ENCODE measurements around the gene ZNF710.
A peak's percentile ranks its signal among the peaks of the same experiment; 100 is the strongest.

ZNF710 gene

DNA sequence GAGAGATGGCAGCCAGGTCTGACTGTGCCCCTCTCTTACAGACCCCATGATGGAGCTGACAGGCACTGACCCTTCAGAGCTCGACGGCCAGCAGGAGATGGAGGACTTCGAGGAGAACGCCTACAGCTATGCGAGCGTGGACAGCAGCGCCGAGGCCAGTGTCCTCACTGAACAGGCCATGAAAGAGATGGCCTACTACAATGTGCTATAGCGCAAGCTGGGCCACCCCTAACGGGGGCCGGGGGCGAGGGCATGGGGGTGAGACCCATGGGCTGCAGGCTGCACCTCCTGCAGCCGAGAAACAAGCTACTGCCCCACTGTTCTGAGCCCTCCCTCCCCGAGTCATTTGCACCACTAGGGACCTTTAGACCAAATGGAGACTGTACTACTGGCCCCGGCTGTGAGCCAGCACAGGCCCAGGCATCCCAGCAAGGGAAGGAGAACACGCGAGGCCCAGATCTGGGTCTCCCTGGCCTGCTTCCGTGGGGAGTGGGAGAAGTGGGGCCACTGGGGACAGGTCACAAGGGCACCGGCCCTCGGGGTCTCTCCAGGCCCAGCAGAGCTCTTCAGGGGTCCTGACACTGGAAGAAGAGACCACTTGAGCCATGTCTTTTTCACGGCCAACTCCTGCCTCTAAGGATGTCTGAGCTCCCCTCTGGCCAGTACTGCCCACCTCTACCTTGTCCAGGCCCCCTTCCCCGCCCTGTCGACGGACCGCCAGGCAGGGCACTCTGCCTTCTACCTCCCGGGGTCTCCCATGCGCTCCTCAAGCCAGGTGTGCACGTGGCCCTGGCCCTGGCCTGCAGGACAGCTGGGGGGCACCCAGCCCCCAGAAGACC, 78.7 kb downstream of the ZNF710 start:
- no peak for DNase-seq (ENCODE audit: low read depth)

DNA sequence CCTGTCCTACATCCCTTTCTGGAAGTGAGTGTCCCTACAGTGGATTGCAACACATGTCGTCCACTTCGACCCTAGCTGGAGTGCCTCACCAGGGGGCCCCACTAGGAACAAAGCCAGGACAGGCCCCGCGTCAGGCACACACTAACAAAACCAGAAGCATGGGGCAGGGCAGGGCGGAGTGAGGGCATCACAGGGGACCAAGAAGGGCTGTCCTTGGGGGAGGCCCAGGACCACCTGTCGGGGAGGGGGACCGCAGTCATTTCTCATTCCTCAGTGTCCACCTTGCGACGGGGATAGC, 79.3 kb downstream of the ZNF710 start:
- no peak for DNase-seq (ENCODE audit: low read depth)

DNA sequence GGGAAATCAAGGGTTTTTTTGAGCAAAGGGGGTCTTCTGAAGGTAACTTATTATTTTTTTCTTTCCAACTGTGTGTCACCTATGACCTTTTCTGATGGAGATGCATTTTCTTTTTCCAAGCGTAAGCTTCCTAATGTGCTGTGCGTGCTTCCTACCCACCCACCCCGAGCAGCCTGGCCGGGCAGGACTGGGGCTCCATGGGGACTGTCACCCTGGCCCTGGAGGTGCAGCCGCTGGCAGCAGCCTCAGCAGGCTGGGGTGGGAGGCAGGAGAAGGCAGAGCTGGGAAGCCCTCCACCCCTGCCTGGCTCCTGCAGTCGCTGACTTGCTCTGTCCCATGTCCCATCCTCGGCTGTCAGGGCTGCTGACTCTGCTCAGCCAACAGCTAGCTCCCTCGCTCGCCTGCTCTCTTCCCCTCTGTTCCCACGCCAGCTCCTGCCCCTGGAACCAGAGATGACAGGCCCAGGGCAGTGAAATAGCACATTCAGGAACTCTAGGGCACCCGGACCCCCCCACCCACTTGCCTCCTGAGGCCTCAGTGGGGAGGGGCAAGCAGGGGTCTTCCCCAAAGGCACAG, 79.8 kb downstream of the ZNF710 start:
- no peak for DNase-seq (ENCODE audit: low read depth)

DNA sequence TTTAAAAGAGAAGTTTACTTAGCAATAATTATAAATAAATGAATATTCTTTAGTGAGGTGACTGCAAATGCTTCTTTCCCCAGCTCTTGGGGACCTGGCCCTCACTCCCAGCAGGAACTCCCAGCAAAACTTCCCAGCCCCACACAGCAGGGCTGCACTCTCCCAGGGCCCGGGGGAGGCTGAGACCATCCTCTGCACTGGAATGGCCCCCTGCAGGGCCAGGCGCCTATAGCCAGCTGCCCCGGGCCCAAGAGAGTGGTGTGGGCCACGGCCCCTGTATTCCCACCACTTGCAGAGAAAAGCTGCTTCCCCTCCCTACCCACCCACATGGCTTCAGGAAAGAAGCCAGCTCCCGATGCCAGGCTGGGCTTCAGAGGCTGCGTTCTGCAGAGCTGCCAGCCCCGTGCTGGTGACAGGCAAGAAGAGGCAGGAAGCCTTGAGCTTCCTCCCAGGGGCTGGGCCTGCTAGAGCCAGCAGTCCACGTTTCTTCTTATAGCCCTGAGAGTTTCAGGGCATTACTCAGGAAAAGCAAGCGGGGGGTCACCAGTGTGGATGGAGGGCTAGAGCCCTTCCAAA, 81.1 kb downstream of the ZNF710 start:
- DNase-seq (ENCODE audit: low read depth): no peak

DNA sequence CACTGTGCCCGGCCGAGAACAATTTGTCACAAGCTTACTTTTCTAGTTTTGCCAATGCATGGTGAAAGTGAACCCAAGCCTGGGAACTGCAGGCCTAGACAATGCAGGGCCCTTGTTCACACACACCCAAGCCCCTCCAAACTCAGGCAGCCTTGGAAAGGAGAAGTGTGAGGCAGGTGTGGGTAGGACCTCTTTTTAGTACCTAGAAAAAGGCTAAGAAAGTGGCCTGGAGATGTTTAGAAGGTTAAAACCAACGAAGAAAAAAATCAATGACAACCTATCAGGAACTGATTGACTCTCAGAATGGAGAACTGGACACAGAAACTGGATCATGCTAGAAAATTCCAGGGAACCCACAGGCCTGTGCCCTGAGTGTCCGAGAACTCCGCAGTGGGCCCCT, 82.3 kb downstream of the ZNF710 start:
- no peak for DNase-seq (ENCODE audit: low read depth)

DNA sequence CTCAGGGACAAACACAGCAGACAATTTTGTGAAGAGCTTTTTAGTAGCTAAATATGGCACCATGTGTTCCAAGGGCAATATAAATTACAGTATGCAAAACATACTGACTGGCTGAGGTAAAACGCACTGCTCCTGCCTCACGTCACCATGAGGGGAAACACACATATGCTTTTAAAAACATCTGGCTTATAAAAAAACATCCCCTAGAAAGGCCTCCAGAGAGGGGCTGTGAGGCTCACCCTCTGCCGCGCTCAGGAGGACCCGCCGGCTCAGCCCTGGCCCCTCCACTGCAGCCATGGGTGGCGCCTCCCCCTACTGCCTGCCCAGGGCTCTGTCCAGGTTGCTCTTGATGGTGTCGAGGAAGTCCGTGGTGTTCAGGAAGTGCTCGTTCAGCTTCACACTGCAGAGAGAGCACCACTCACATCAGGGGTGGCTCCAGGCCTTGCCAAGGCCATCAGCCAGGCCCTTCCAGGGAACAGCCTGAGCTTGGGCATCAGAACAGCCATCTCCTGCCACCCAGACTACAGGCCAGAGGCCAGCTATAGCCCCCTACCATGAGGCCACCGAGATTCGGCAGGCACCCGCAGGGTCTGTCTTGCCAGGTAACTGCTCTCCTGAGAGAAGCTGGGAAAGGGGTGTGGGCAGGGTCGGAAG, 83.0 kb downstream of the ZNF710 start:
- DNase-seq (ENCODE audit: low read depth): no peak

DNA sequence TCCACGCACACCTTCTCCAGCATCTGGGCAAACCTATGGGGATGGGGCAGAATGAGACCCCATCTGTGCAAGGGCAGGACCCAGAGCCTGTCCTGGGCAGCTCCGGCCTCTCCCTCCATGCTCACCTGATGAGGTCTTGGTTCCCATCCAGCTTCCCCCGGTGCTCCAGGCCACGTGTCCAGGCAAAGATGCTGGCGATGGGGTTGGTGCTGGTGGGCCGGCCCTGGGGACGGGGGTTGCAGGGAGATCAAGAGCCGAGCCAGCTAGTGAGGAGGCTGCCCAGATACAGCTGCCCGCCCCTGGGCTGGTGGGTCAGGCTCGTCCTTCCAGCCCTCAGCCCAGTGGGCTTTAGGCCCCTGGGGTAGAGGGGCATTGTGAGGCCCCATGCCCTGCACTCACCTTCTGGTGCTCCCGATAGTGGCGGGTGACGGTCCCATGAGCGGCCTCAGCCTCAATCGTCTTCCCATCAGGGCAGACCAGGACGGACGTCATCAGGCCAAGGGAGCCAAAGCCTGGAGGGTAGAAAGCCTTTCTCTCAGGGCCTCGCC, 83.8 kb downstream of the ZNF710 start:
- DNase-seq (ENCODE audit: low read depth): no peak

DNA sequence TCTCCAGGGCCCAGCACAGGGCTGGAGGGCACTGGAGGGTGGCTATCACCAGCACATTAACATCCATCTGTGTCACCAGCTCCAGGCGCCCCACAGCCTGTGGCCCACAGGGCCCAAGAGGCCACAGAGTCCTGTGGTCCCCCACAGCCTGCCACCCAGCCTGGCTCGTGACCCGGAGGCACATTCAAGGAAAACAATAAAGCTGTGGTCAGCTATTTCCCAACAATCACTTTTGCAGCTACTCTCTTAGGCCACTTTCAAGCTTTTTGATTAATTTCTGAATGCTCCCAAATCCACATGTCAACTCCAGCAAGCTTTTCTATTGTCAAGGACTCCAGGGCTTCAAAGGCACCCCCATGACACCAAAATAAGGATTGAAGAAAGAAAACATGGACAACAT, 84.4 kb downstream of the ZNF710 start:
- no peak for DNase-seq (ENCODE audit: low read depth)

DNA sequence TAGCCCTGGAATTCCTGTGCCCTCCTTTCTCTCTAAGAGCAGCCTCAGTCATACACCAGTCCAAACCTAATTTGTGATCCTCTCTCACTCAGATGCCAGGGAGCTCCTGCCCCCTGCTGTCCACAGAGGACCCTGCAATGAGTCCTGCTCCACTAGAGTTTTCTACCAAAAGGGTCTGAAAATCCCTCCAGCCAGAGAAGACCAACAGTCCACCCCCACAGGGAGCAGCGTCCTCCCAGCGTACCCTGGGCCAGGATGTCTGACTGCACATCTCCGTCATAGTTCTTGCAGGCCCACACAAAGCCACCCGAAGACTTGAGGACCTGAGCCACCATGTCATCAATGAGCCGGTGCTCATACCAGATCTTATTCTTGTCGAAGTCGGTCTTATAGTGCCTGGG, 85.7 kb downstream of the ZNF710 start:
- no peak for DNase-seq (ENCODE audit: low read depth)

DNA sequence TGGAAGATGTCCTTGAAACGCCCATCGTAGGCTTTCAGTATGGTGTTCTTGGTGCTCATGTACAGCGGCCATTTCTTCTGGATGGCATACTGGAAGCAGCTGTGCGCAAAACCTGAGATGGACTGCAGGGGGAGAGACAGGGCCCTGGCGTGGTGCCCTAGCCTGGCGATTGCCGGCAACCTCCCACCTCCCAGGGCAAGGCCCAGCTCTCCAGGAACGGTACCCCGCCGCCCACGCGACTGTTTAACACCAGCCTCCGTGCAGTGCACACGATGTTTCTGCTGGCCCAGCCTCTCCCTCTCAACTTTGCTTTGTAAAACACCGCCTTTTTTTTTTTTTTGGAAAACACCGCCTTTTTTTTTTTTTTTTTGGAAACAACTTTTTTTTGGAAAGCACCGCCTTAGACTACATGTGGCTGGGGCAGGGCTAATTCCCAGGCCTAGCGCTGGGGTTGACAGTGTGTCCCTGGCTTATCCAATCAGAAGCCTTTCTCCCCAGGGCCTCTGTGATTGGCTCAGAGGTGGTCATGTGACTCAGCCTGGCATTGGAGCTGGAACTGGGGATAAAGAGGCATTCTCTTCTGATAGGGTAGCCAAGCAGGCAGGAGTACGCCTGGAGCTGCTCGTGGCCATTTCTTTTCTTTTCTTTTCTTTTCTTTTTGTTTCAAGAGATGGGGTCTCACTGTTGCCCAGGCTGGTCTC, 86.5 kb downstream of the ZNF710 start:
- peak; percentile 27 for DNase-seq (ENCODE audit: low read depth)

DNA sequence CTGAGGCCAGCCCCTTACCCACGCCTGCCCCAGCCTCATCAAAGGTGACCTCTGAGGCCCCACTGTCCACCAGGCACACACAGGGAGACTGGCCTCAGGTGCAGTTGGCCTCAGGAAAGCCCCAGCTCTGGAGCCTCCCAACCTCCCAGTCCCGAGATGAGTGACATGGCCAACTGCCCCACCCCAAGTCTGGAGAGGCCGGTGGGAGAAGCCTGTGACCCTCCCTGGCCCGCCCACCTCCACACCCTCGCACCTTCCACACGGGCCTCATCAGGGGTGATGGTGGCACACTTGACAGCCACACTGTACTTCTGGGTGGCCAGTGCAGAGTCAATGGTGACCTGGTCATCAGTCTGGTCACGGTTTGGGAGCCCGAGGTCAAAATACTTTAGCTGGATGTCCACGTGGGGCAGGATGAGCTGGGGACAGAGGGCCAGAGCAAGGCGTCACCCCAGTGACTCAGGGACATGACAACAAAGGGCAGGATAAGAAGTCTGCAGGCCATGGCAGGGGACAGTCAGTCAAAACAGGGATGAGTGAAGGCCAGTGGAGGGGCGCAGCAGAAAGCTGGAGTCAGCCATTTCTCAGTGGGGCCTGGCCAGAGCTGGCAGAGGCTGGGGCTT, 89.2 kb downstream of the ZNF710 start:
- no peak for DNase-seq (ENCODE audit: low read depth)

DNA sequence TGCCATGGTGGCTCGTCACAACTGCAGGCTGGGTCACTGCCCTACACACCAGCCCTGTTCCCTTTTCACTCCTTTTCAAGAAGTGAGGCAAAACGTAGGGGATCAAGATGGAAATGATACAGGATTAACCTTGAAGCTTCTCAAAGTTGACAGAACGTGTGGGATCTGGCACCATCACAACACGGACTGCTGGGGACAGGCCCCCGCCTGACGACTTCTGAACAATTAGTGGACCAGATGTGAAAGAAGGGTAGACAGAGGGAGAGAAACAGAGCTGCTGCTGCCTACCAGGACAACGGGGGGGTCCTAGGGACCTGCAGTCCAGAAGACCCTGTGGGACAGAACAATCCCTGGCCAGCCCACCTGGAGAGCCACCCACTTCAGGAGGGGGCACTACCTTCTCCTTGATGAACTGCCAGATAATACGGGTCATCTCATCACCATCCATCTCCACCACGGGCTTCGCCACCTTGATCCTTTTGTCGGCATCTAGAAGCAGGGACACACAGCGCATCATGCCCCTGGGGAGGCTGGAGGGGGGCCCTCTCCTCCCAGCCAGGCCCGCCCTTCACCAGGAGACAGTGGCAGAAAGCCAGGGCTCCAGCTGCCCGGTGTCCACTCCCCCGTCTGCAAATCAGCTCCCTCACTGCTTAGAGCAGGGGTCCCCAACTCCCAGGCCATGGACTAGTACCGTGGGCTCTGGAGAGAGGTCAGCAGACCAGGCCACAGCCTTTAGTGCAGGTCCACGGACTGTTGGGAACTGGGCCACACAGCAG, 90.2 kb downstream of the ZNF710 start:
- no peak for DNase-seq (ENCODE audit: low read depth)

DNA sequence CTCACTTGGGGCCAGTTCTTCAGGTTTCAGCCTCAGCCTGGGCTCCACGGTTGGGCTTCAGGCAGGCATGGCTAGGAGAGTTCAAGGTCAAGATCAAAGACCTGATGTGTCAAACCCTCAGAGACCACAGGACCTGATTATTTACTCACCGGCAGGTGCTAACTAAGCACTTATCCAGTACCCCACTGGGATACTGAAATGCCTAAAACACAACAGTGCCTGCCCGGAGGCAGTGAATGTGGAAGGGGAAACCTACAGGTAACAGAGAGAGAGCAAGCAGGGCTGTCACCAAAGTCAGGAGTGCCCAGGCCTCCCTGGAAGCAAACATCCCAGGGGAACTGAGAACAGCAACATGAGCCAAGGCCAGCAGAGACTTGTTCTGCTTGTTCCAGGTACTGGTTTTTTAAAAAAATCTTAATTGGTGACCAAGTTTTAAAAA, 94.4 kb downstream of the ZNF710 start:
- no peak for DNase-seq (ENCODE audit: low read depth)

DNA sequence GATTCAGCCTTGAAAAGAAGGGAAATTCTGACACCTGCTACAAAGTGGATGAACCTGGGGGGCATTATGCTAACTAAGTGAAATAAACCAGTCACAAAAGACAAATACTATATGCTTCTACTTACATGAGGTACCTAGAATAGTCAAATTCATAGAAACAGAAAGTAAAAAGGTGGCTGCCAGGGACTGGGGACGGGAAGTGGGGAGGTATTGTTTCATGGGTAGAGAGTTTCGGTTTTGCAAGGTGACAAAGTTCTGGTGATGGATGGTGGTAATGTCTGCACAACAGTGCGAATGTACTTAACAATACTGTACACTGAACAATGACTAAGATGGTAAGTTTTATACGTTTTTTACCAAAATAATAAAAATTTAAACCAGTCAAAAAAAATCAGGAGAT, 96.4 kb downstream of the ZNF710 start:
- DNase-seq (ENCODE audit: low read depth): no peak

DNA sequence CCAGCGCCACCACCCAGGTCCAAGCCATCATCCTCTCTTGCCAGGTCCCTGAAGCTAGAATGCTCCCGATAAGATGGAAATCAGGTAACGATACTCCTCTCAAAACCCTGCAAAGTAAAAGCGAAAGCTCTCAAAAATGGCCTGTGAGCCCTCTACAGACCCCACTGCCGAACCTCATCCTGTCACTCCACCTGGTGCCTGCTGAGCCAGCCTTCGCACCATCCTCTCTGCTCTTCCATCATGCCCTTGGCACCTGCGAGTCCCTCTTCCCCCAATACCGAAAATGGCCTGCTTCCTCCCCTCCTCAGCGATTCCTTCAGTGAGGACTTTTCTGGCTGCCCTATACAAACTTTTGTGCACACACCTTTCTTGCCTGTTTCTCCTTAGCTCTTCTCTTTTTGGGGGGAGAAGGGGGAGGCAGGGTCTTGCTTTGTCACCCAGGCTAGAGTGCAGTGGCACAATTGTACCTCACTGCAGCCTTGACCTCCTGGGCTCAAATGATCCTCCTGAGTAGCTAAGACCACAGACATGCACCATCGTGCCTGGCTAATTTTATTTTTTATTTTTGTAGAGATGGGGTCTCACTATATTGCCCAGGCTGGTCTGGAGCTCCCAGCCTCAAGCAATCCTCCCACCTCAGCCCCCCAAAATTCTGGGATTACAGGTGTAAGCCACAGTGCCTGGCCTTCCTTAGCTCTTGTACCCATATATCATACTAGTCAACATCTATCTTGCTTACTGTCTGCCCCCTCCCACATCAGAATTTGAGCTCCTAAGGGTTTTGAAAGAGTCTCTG, 98.1 kb downstream of the ZNF710 start:
- no peak for DNase-seq (ENCODE audit: low read depth)

DNA sequence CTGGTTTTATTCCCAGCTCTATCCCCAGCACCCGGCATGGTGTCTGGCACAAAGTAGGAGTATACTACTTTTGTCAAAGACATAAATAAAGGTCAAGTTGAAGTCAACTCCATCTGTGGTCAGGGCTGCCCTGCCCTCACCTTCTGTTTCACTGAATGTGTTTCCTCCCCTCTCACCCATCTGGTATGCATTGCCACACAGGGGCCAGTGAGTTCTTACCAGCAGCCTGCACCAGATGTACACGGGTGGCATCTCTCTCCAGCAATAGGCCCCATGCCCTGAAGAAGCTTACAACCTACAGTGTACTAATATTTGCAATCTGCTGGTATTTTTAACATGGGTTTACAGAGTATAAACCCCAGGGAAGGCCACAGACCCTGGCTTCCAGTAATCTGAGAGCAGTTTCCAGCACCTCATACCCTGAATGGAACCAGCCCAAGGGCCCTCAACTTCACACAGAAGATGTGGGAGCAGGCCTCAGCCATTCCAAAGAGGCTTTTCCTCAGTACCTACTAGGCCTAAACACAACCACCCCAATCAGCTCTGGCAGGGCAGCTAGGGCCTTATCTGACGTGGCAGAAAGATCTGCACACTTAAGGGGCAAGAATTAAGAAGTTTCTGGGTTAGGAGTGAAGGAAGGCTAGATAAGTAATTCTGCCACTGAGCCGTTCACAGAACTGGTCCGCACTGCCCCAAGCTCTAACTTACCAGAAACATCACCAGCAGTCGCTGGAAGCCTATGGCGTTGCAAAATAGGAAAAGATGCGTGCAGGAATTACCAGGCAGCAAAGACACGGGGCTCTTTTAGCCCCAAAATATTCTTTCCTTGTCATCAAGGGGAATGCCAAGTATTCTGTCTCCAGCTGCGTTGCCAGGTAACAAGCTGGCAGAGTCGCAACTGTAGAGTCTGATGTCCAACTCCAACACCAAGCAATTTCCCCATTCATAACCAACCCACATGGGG, 99.0 kb downstream of the ZNF710 start:
- DNase-seq (ENCODE audit: low read depth): peak; percentile 90

DNA sequence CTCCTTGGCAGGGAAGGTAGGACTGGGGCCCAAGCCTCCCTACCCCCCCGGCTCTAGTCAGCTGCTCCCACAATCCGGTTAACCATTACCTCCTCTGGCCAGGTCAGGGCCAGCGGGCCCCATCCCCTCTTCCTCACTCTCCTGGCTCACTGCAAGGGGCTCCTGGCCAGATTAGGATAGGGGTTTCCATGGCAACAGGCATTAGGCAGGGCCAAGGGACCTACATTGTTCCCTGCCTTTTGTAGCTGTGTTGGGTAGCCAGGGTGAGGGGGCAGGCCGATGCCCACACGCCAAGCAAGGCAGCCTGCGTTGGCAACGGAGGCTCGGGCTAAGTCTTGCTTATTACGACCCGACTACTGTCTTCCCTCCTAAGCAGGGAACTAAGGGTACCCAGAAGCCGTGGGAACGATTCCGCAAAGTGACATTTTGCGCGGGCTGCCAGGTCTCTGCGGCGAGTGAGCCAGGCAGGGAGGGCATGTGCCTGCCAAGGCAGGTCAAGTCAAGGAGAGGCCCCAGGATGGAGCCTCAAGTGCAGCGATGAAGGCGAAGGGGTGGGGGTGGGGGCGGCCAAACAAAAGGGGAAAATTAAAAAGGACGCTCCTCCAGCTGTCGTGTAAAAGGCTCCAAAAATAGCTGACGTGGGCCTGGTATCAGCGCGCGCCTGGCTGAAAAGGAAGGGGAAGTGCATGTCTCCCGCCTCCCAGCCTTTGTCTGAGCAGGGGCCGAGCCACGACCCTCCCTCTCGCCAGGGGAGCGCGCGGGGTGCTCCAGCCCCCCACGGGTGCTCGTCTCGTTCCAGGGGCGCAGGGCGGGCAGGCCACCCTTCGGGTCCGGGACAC, 100.2 kb downstream of the ZNF710 start:
- no peak for DNase-seq (ENCODE audit: low read depth)
